Upper lobe of left lung (tissue), 6 donors: ENCODE results near the gene CYP2J2. TPM values are rescaled to one million over a fixed set of nuclear protein-coding genes. Genes with fewer than 3 reads are reported as not detected.

Experiments
- ATAC-seq, 2 donors: fragments of 200-7000 bp; cut with Tn5 transposase; one replicate each; pipeline ENCODE4 v1.9.1; 2022; ENCODE audit warnings: mild to moderate bottlenecking in 2 of 2, moderate library complexity in 2 of 2; ENCODE audit not compliant: low FRiP score in 2 of 2
- DNase-seq, 2 donors: peaks; one replicate each; pipeline ENCODE4 v3.0.0-alpha.2; 2019 to 2020
- H3K27ac ChIP-seq, 4 donors: fragments of 200-600 bp; sonication (generic); one replicate each; pipeline ENCODE4 v1.5.1; 2016 to 2019
- H3K27me3 ChIP-seq, 4 donors: fragments of 200-600 bp; sonication (generic); one replicate each; pipeline ENCODE4 v1.5.1; 2017 to 2019
- H3K36me3 ChIP-seq, 4 donors: fragments of 200-600 bp; sonication (generic); one replicate each; pipeline ENCODE4 v1.5.1; 2016 to 2019
- H3K4me1 ChIP-seq, 4 donors: fragments of 200-600 bp; sonication (generic); one replicate each; pipeline ENCODE4 v1.5.1; 2018 to 2019
- H3K4me3 ChIP-seq, 4 donors: fragments of 200-600 bp; sonication (generic); one replicate each; pipeline ENCODE4 v1.5.1; 2017 to 2019; ENCODE audit warnings: mild to moderate bottlenecking in 2 of 4, moderate library complexity in 1 of 4
- H3K9me3 ChIP-seq, 4 donors: fragments of 200-600 bp; sonication (generic); one replicate each; pipeline ENCODE4 v1.5.1; 2018 to 2019
- EP300 ChIP-seq, 4 donors: sonication (generic); formaldehyde crosslinking; IDR thresholded peaks; one replicate each; pipeline ENCODE4 v1.5.1; 2017; ENCODE audit warnings: antibody characterized with exemption in 4 of 4, control low read depth in 2 of 4
- POLR2A ChIP-seq, 4 donors: fragments of 450-650 bp; IDR thresholded peaks; one replicate each; pipeline ENCODE4 v1.5.1; 2016 to 2017; ENCODE audit warnings: antibody characterized with exemption in 4 of 4, mild to moderate bottlenecking in 2 of 4
- POLR2AphosphoS5 ChIP-seq, 2 donors: sonication (generic); formaldehyde crosslinking; IDR thresholded peaks; one replicate each; pipeline ENCODE4 v1.5.1; 2017; ENCODE audit warnings: antibody characterized with exemption in 2 of 2
- WGBS, 2 donors: methylation state at CpG; one replicate each; pipeline ENCODE4 v1.1.5; 2017 to 2018; 5-methylcytosine and 5-hydroxymethylcytosine counted together
- total RNA-seq, 6 donors: library from RNA; depleted of rRNA in 4 of 6; stranded (reverse); fragments of >200 nt in 4 of 6; gene quantifications; one replicate each; pipeline versions ENCODE4 v1.1.0 to v1.2.1, GENCODE V29; 2016 to 2021
- TF ChIP-seq, protein P1 (sequence below), 6 experiments: fragments of 450-650 bp in 4 of 6; fragments of 200-600 bp in 2 of 6; sonication (generic) in 2 of 6; IDR thresholded peaks; one replicate each; pipeline ENCODE4 v1.5.1; 2016 to 2019; ENCODE audit warnings: antibody characterized with exemption in 6 of 6
- donor health status: DM: no; HTN: no; CAD: no; lungs with moderate emphysema.
- donor health status: DM: no; HTN: yes; CAD: no; lungs with severe emphysema.

Gene CYP2J2
- total RNA-seq, 6 donors from 2014 or later: 1.4 to 13.1 (median 1.8) TPM

DNA sequence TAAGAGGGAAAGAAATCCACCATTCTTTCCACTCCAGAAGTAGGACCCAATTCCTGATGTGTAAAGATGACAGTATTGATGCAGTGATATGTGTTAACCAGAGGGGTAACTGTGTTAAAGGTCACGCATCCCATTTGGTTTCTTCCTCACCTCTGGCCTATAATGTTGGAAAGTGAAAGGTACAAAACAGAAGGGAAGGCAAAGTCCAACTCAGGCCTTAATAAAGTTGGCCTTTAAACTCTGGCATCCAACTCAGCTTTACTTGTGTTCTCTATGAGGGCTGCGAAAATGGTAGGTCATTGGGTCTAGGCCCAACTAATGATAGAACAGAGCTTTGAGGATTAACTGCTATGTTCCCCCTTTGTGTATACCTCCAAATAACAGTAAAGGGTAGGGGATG is 17.9 kb downstream of the CYP2J2 start:
- DNase-seq (no peak), ATAC-seq (no peak)
- no peak for TF ChIP-seq POLR2AphosphoS5 (IDR thresholded peaks at IDR 0.05)
- TF ChIP-seq, protein P1, sequence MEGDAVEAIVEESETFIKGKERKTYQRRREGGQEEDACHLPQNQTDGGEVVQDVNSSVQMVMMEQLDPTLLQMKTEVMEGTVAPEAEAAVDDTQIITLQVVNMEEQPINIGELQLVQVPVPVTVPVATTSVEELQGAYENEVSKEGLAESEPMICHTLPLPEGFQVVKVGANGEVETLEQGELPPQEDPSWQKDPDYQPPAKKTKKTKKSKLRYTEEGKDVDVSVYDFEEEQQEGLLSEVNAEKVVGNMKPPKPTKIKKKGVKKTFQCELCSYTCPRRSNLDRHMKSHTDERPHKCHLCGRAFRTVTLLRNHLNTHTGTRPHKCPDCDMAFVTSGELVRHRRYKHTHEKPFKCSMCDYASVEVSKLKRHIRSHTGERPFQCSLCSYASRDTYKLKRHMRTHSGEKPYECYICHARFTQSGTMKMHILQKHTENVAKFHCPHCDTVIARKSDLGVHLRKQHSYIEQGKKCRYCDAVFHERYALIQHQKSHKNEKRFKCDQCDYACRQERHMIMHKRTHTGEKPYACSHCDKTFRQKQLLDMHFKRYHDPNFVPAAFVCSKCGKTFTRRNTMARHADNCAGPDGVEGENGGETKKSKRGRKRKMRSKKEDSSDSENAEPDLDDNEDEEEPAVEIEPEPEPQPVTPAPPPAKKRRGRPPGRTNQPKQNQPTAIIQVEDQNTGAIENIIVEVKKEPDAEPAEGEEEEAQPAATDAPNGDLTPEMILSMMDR (IDR thresholded peaks at IDR 0.05): no peak
- no peak for TF ChIP-seq POLR2A (IDR thresholded peaks at IDR 0.05)
- no peak for TF ChIP-seq EP300 (IDR thresholded peaks at IDR 0.05)
- Histone ChIP-seq H3K4me3 (no peak overlapping the region), H3K9me3 (no peaks in the 10 kb centered on the region), H3K27ac (no peak overlapping the region), H3K36me3 (no peaks in the 10 kb centered on the region), H3K4me1 (no peaks in the 10 kb centered on the region), H3K27me3 (no peaks in the 10 kb centered on the region)
- WGBS, 2 donors: 94 to 100% methylated on average over 2 of the region's 2 CpGs

DNA sequence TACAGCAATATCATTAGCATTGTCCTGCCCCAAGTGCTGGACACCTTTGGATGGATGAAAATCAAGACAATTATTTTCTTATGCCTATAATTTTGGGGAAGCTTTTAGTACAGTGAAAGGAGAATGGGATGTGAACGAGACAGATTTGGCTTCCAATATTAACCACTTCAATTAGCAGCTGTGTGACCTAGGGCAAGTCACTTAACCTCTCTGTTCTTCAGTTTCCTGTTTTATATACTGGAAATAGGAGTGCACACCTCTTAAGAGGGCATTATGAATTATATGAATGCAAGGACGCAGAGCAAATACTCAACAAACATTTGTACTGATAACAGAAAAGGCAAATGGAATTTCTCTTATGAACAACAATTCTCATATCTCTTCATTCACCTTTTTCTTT is 18.5 kb downstream of the CYP2J2 start:
- no peak for DNase-seq
- Histone ChIP-seq H3K4me1 (peaks cover 0 to under 1% (median 0%) of the 10 kb centered on the region in 4 donors), H3K9me3 (no peaks in the 10 kb centered on the region), H3K27ac (no peak overlapping the region), H3K4me3 (no peak overlapping the region), H3K27me3 (no peaks in the 10 kb centered on the region), H3K36me3 (no peaks in the 10 kb centered on the region)
- TF ChIP-seq EP300 (IDR thresholded peaks at IDR 0.05) (no peak), POLR2AphosphoS5 (IDR thresholded peaks at IDR 0.05) (no peak), POLR2A (IDR thresholded peaks at IDR 0.05) (no peak)
- TF ChIP-seq, protein P1 (IDR thresholded peaks at IDR 0.05): no peak
- ATAC-seq: no peak
- WGBS, 2 donors: 82 to 83% methylated on average over 2 of the region's 2 CpGs

DNA sequence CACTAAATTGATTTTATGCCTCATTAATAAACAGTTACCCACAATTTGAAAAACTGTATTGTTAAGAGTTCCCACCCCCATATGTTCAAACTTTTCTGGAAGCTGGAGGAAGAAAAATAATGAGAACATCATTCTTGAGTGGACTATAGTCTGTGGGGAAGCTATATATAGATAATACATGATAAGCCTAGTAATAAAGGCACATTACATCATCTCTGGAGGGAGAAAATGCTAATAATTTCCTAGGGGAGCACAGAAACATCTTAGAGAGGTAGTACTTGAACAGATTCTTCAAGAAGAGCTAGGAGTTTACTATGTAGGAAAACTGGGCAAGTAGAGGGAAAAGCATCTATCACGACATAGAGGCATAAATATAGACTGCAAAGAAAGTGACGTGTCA is 19.6 kb downstream of the CYP2J2 start:
- H3K36me3 ChIP-seq: no peaks in the 10 kb centered on the region

DNA sequence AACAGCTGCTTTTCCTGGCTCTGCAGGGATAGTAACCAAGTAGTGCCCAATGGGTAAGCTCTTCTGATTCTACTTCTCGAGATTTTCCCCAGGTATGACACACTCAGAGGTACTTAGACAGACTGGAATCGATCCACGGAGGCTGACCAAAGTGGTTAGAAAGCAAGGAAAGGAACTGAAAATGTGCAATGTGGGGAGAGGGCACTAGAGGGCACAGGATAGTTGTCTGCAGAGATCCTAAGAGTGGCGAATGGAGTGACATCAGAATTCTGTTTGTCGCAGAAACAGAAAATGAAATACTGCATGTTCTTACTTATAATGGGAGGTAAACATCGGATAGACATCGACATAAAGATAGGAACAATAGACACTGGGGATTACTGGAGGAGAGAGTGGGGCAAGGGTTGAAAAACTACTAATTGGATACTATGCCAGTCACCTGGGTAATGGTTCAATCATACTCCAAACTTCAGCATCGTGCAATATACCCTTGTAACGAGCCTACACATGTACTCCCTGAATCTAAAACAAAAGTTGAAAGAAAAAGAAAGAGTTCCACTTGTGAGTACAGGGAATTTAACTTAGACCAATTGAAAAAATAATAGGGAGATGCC is 23.3 kb downstream of the CYP2J2 start:
- H3K36me3 ChIP-seq: no peaks in the 10 kb centered on the region
- H3K4me3 ChIP-seq: no peak overlapping the region
- H3K4me1 ChIP-seq: peaks cover 0 to 17% (median 4%) of the 10 kb centered on the region in 4 donors
- peak in 1 of 2 donors; percentile 27 for DNase-seq
- peak; percentile 28 to 53 for ATAC-seq
- WGBS, 2 donors: 36 to 44% methylated on average over 9 of the region's 9 CpGs
- H3K9me3 ChIP-seq: no peaks in the 10 kb centered on the region
- no peaks in the 10 kb centered on the region for H3K27me3 ChIP-seq
- H3K27ac ChIP-seq: no peak overlapping the region
- TF ChIP-seq, protein P1 (IDR thresholded peaks at IDR 0.05): peak in 3 of 6 experiments; percentile 31 to 38 (median 36)
- no peak for TF ChIP-seq POLR2AphosphoS5 (IDR thresholded peaks at IDR 0.05)

More for the DNA sequence above, 19.6 kb downstream of the CYP2J2 start:
- no peak for DNase-seq
- Histone ChIP-seq H3K4me3 (no peak overlapping the region), H3K27me3 (no peaks in the 10 kb centered on the region), H3K9me3 (no peaks in the 10 kb centered on the region), H3K4me1 (peaks cover 0 to 11% (median 2%) of the 10 kb centered on the region in 4 donors), H3K27ac (no peak overlapping the region)
- ATAC-seq: no peak
- TF ChIP-seq POLR2AphosphoS5 (IDR thresholded peaks at IDR 0.05) (no peak), EP300 (IDR thresholded peaks at IDR 0.05) (no peak), POLR2A (IDR thresholded peaks at IDR 0.05) (no peak)
- TF ChIP-seq, protein P1 (IDR thresholded peaks at IDR 0.05): no peak
- 64 to 73% methylated on average over 2 of the region's 2 CpGs for WGBS, 2 donors
